ENCODE results near the gene MTMR12. TPM values are rescaled to one million over a fixed set of nuclear protein-coding genes. Genes with fewer than 3 reads are reported as not detected.

MTMR12 gene
- total and polyA plus RNA-seq, 2 of the 4 experiments (the other 2 are of a cell fraction), result 11.1 to 21.3 TPM

DNA sequence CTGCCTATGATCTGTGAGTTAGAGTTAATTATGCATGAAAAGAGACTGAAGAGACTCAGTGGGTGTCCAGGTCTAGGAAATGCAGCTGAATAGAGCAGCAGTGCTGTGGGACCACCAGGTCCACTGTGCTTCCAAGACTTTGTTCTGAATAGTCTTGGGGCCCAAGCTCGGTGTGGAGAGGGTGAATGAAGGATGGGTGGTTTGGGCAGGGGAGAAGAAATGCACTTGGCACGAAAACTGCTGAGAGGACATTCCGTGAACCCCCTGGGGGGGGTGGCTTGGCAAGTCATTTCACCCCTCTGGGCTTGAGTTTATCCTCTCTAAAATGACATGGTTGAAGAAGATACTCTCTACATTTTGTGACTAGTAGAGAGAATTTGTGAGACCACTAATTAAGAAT lies 102.6 kb downstream of the MTMR12 start:
- Histone ChIP-seq H3K14ac (replicated peaks; ENCODE audit: low read depth, low read length) (no peak overlapping the region), H3K23ac (ENCODE audit: low read depth, low read length) (no peak overlapping the region), H2AK5ac (ENCODE audit: low read depth, low read length) (no peak overlapping the region), H4K20me1 (ENCODE audit: insufficient read depth, low read length) (no peaks in the 10 kb centered on the region), H3K9me3 (ENCODE audit: control insufficient read depth, insufficient read depth, low read length) (no peaks in the 10 kb centered on the region), H3K56ac (ENCODE audit: extremely low read depth, insufficient read depth, low read length) (no peak overlapping the region), H3K4me2 (ENCODE audit: low read depth, low read length) (no peak overlapping the region), H3K18ac (ENCODE audit: low read depth, low read length) (no peak overlapping the region), H3K79me1 (ENCODE audit: low read depth in 1 of 2, low read length in 2 of 2) (no peaks in the 10 kb centered on the region), H3K27me3 (ENCODE audit: control insufficient read depth, insufficient read depth, low read length) (no peaks in the 10 kb centered on the region), H3K4me3 (ENCODE audit: insufficient read depth, low read depth, low read length) (no peak overlapping the region), H3K4ac (ENCODE audit: low read depth, low read length) (no peak overlapping the region), H4K8ac (ENCODE audit: low read depth in 2 of 2, low read length in 2 of 2) (no peak overlapping the region), H2AK9ac (replicated peaks; ENCODE audit: low read depth, low read length, poor library complexity) (no peak overlapping the region), H3K9me1 (ENCODE audit: insufficient read depth, low read length) (no peaks in the 10 kb centered on the region; the same call in 1 of the 2 replicates), H4K5ac (ENCODE audit: low read depth, low read length) (no peak overlapping the region), H2BK20ac (ENCODE audit: low read depth, low read length) (no peak overlapping the region), H3K27ac (ENCODE audit: insufficient read depth, low read length) (no peak overlapping the region), H4K91ac (ENCODE audit: insufficient read depth, low read depth, low read length) (no peak overlapping the region), H3K4me1 (ENCODE audit: control insufficient read depth, insufficient read depth, low read length) (no peaks in the 10 kb centered on the region), H3K36me3 (ENCODE audit: control insufficient read depth, insufficient read depth, low read length) (no peaks in the 10 kb centered on the region), H3K9ac (ENCODE audit: low read depth, low read length) (no peak overlapping the region), H2BK15ac (ENCODE audit: low read depth, low read length) (no peak overlapping the region), H2BK120ac (ENCODE audit: low read depth, low read length) (no peak overlapping the region), H2BK5ac (ENCODE audit: low read depth, low read length, poor library complexity, severe bottlenecking) (no peak overlapping the region), H2AFZ (replicated peaks; ENCODE audit: low read length, poor library complexity) (no peak overlapping the region)
- TF ChIP-seq CTCF (conservative IDR thresholded peaks at IDR 0.05; ENCODE audit: low read depth, low read length), result no peak
- no peak for TF ChIP-seq MXI1 (IDR thresholded peaks at IDR 0.05; ENCODE audit: borderline replicate concordance, low read depth, low read length)
- no peak for TF ChIP-seq RCOR1 (IDR thresholded peaks at IDR 0.05; ENCODE audit: insufficient replicate concordance, low read length)
- TF ChIP-seq RAD21 (IDR thresholded peaks at IDR 0.05; ENCODE audit: low read length), result no peak
- TF ChIP-seq RFX5 (IDR thresholded peaks at IDR 0.05; ENCODE audit: low read depth, low read length), result no peak
- TF ChIP-seq BHLHE40 (IDR thresholded peaks at IDR 0.05; ENCODE audit: low read depth, low read length), result no peak
- no peak for TF ChIP-seq CEBPB (IDR thresholded peaks at IDR 0.05; ENCODE audit: low read depth, low read length)
- TF ChIP-seq, protein P1, sequence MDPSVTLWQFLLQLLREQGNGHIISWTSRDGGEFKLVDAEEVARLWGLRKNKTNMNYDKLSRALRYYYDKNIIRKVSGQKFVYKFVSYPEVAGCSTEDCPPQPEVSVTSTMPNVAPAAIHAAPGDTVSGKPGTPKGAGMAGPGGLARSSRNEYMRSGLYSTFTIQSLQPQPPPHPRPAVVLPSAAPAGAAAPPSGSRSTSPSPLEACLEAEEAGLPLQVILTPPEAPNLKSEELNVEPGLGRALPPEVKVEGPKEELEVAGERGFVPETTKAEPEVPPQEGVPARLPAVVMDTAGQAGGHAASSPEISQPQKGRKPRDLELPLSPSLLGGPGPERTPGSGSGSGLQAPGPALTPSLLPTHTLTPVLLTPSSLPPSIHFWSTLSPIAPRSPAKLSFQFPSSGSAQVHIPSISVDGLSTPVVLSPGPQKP (IDR thresholded peaks at IDR 0.05; ENCODE audit: borderline replicate concordance, low read depth, low read length), result no peak
- no peak for TF ChIP-seq USF2 (IDR thresholded peaks at IDR 0.05; ENCODE audit: low read depth, low read length)
- TF ChIP-seq MAFK (IDR thresholded peaks at IDR 0.05; ENCODE audit: low read depth, low read length), result no peak
- no peak for TF ChIP-seq CHD1 (IDR thresholded peaks at IDR 0.05; ENCODE audit: low read depth, low read length)
- TF ChIP-seq NFE2L2 (IDR thresholded peaks at IDR 0.05; ENCODE audit: low read depth, low read length), result no peak
- TF ChIP-seq SMC3 (IDR thresholded peaks at IDR 0.05; ENCODE audit: low read depth, low read length), result no peak
- TF ChIP-seq POLR2A (IDR thresholded peaks at IDR 0.05; ENCODE audit: low read depth, low read length), result no peak
- no peak for TF ChIP-seq FOS (IDR thresholded peaks at IDR 0.05; ENCODE audit: low read depth, low read length)
- no peak for TF ChIP-seq MAZ (IDR thresholded peaks at IDR 0.05; ENCODE audit: borderline replicate concordance, low read depth, low read length)
- WGBS, 2 experiments (ENCODE audit: extremely low coverage in 2 of 2, insufficient read length in 1 of 2), result 82% methylated on average over 2 of the region's 3 CpGs; no CpG with 5 or more reads in 1 of the 2 experiments
- in situ Hi-C loops (cut with MboI; ENCODE audit: low sequenced_read_pairs) (no loop called here), intact Hi-C loops (cut with micrococcal nuclease) (no loop called here), dilution Hi-C loops (cut with HindIII; ENCODE audit: low sequenced_read_pairs, unreplicated experiment) (no loop called here)
- no peak for ATAC-seq (ENCODE audit: low read depth)
- POLR2A ChIA-PET (ENCODE audit: unreplicated experiment), result no interaction called here
- no peak for DNase-seq
- BruUV-seq (replicated peaks), result no TSS peak
- CTCF ChIA-PET, result no interaction called here

Data from IMR-90 (cell line).